HG03039 (cell line): ENCODE data around the gene GRM8.
A peak's percentile ranks its signal among the peaks of the same experiment; 100 is the strongest.

Experiments used
- ATAC-seq: cut with Tn5 transposase; IDR thresholded peaks from one replicate; pipeline ENCODE4 v1.9.1; 2021; ENCODE audit warnings: mild to moderate bottlenecking, moderate library complexity; ENCODE audit not compliant: unreplicated experiment

GRM8 gene

GRCh38 chr7:126755381-126755780, 497.4 kb downstream of the GRM8 start:
- no peak for ATAC-seq

GRCh38 chr7:126750207-126750911, 502.4 kb downstream of the GRM8 start:
- ATAC-seq: no peak

GRCh38 chr7:126728967-126729366, 523.8 kb downstream of the GRM8 start:
- no peak for ATAC-seq

GRCh38 chr7:126727930-126728391, 524.8 kb downstream of the GRM8 start:
- ATAC-seq: no peak

- no peak for ATAC-seq
Observed at GRCh38 chr7:126723966-126724544, 528.7 kb downstream of the GRM8 start.

- ATAC-seq: peak; percentile 88
Observed at GRCh38 chr7:126720232-126720631, 532.5 kb downstream of the GRM8 start.

- ATAC-seq: no peak
Observed at GRCh38 chr7:126718419-126718818, 534.3 kb downstream of the GRM8 start.

GRCh38 chr7:126716321-126716720, 536.4 kb downstream of the GRM8 start:
- no peak for ATAC-seq

GRCh38 chr7:126715076-126715475, 537.7 kb downstream of the GRM8 start:
- ATAC-seq: no peak

GRCh38 chr7:126702242-126703016, 550.3 kb downstream of the GRM8 start:
- ATAC-seq: peak; percentile 61

GRCh38 chr7:126700807-126701604, 551.7 kb downstream of the GRM8 start:
- ATAC-seq: peak; percentile 83

- ATAC-seq: no peak
Observed at GRCh38 chr7:126699707-126700106, 553.0 kb downstream of the GRM8 start.

GRCh38 chr7:126698909-126699308, 553.8 kb downstream of the GRM8 start:
- ATAC-seq: no peak

- ATAC-seq: no peak
Observed at GRCh38 chr7:126698446-126698845, 554.3 kb downstream of the GRM8 start.

- ATAC-seq: peak; percentile 34
Observed at GRCh38 chr7:126696256-126697038, 556.3 kb downstream of the GRM8 start.

GRCh38 chr7:126690848-126691751, 561.6 kb downstream of the GRM8 start:
- no peak for ATAC-seq

GRCh38 chr7:126690104-126690503, 562.6 kb downstream of the GRM8 start:
- no peak for ATAC-seq

GRCh38 chr7:126689037-126689436, 563.7 kb downstream of the GRM8 start:
- ATAC-seq: no peak

GRCh38 chr7:126686474-126686873, 566.3 kb downstream of the GRM8 start:
- ATAC-seq: no peak
